ENCODE results near the gene SP1. TPM values are rescaled to one million over a fixed set of nuclear protein-coding genes. Genes with fewer than 3 reads are reported as not detected.

Gene SP1
- total RNA-seq, 4 donors from 2014 or later = 58.2 to 78.4 (median 62.0) TPM

DNA sequence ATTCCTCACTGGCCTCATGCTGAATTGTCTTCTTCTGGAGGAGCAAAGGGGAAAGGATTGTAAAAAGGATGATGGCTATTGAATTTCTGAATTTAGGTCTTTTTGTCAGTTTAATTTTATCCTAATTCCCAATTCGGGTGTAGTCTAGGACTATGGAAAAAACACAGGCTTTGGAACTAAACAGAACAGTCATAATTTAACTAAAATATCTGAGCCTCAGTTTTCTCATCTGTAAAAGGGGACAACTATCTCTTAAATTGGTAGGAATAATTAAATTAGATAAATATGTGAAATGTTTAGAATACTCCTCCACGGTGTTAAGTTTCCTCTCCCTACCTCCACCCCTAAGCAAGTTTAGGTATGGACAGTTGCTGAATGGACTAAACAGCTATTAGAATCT lies 3.2 kb upstream of the SP1 start:
- H3K4me3 ChIP-seq = no peak overlapping the region
- WGBS, 2 donors = 79 to 81% methylated on average over 2 of the region's 2 CpGs
- intact Hi-C loops (cut with DNase I) = no loop called here
- no peak overlapping the region for H3K27ac ChIP-seq
- no peak for DNase-seq
- H3K36me3 ChIP-seq = peaks cover 0 to 2% (median 0%) of the 10 kb centered on the region in 3 donors
- no peaks in the 10 kb centered on the region for H3K27me3 ChIP-seq
- TF ChIP-seq POLR2A (IDR thresholded peaks at IDR 0.05) = no peak
- TF ChIP-seq, protein P1, sequence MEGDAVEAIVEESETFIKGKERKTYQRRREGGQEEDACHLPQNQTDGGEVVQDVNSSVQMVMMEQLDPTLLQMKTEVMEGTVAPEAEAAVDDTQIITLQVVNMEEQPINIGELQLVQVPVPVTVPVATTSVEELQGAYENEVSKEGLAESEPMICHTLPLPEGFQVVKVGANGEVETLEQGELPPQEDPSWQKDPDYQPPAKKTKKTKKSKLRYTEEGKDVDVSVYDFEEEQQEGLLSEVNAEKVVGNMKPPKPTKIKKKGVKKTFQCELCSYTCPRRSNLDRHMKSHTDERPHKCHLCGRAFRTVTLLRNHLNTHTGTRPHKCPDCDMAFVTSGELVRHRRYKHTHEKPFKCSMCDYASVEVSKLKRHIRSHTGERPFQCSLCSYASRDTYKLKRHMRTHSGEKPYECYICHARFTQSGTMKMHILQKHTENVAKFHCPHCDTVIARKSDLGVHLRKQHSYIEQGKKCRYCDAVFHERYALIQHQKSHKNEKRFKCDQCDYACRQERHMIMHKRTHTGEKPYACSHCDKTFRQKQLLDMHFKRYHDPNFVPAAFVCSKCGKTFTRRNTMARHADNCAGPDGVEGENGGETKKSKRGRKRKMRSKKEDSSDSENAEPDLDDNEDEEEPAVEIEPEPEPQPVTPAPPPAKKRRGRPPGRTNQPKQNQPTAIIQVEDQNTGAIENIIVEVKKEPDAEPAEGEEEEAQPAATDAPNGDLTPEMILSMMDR (IDR thresholded peaks at IDR 0.05) = no peak
- H3K9me3 ChIP-seq = no peaks in the 10 kb centered on the region
- H3K4me1 ChIP-seq = peaks cover 19 to 49% (median 26%) of the 10 kb centered on the region in 3 donors

DNA sequence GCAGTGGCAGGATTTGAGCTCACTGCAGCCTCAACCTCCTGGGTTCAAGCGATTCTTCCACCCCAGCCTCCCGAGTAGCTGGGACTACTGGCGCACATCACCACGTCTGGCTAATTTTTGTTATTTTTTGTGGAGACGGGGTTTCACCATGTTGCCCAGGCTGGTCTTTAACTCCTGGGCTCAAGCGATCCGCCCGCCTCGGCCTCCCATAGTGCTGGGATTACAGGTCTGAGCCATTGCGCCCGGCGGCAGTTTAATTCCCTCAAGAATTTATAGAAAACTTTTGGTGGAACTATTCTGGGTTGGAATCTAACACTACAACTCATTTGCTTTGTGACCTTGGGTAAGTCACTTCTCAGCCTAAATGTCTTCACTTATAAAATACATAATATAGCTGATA lies 1.8 kb upstream of the SP1 start:
- intact Hi-C loops (cut with DNase I) = no loop called here
- 95 to 96% methylated on average over 10 to 12 of the region's 12 CpGs for WGBS, 2 donors
- H3K4me3 ChIP-seq = no peak overlapping the region
- H3K36me3 ChIP-seq = peaks cover 0 to 16% (median 0%) of the 10 kb centered on the region in 3 donors
- DNase-seq = no peak
- no peaks in the 10 kb centered on the region for H3K27me3 ChIP-seq
- H3K27ac ChIP-seq = peak overlapping the region; percentile 92 to 98 (median 94)
- peaks cover 29 to 49% (median 29%) of the 10 kb centered on the region in 3 donors for H3K4me1 ChIP-seq
- TF ChIP-seq, protein P1 (IDR thresholded peaks at IDR 0.05) = no peak
- TF ChIP-seq POLR2A (IDR thresholded peaks at IDR 0.05) = no peak
- no peaks in the 10 kb centered on the region for H3K9me3 ChIP-seq

DNA sequence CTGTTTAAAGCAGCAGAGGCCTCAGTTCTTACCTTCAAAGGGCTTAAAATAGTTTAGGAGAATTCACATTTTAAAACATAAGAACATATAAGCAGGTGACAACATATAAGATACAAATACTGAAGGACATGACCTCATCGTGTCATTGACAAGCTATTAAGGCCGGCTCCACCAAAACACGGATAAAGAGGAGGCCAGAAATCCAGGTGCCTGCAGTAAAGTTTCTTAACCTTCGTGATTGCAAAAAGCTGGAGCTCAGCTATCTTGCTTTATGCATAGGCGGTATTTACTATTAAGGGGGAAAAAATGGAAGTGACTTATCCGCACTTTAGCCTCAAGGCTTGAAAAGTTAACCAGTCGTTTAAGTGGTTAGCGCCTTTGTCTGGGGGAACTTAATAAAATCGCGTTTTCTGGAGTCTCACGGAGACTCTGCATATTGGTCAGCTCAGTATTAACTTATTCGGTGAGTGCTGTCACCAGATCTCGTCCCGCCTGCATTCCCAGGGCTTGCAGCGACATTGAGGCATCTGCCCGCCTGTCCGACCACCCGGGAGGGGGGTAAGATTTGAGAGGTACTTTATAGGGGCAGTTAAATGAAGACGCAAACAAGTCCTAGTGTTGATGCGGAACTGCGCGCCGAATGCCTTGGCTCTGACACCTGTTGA lies 1.1 kb upstream of the SP1 start:
- WGBS, 2 donors = 7 to 16% methylated on average over 12 to 23 of the region's 23 CpGs
- Histone ChIP-seq H3K36me3 (peaks cover 0 to 23% (median 0%) of the 10 kb centered on the region in 3 donors), H3K4me1 (peaks cover 32 to 49% (median 33%) of the 10 kb centered on the region in 3 donors), H3K27ac (peak overlapping the region; percentile 92 to 98 (median 94)), H3K9me3 (no peaks in the 10 kb centered on the region), H3K27me3 (no peaks in the 10 kb centered on the region), H3K4me3 (peak overlapping the region; percentile 33 to 68 (median 53))
- DNase-seq = no peak
- intact Hi-C loops (cut with DNase I) = no loop called here
- TF ChIP-seq, protein P1 (IDR thresholded peaks at IDR 0.05) = no peak
- TF ChIP-seq POLR2A (IDR thresholded peaks at IDR 0.05) = no peak

DNA sequence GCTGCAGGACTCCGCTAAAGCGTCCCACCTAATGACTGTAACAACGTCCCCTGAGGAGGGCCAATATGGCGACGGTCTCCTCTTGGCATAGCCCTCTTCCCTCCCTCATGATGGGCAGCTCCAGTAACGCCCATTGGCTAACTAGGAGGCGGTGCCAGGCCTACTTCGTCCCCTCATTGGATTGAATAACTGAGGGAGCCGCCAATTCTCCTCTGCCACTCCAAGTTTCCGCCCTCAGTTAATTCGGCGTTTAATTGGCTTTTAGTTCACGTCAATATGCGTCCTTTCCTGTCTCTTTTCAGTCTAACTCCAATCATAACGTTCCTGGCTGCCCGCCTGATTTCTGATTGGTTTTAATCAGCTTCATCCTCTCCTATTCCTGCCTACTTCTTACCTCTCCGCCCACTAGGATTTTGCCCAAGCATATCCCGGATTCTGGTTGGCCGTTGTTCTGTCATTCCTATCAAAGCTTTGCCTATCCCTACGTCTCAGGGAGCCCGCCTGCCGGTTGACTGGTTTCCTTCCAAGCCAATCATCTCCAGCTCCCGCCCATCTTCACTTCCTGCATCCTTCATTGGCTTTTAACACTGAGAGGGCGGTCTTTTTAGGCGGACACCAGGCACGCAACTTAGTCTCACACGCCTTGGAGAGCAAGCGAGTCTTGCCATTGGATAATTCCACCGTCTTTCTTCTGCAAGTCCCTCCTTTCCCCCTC lies 430 bp upstream of the SP1 start:
- peak in 3 of 4 donors; percentile 34 to 89 (median 77) for TF ChIP-seq POLR2A (IDR thresholded peaks at IDR 0.05)
- TF ChIP-seq, protein P1 (IDR thresholded peaks at IDR 0.05) = peak in 2 of 6 experiments; percentile 6 to 7
- DNase-seq = peak; percentile 100
- H3K4me3 ChIP-seq = peak overlapping the region; percentile 57 to 89 (median 73)
- H3K4me1 ChIP-seq = peaks cover 37 to 50% (median 39%) of the 10 kb centered on the region in 3 donors
- H3K9me3 ChIP-seq = no peaks in the 10 kb centered on the region
- intact Hi-C loops (cut with DNase I) = no loop called here
- 0 to 1% methylated on average over 28 of the region's 29 CpGs for WGBS, 2 donors
- H3K27ac ChIP-seq = peak overlapping the region; percentile 98 to 100 (median 100)
- H3K27me3 ChIP-seq = no peaks in the 10 kb centered on the region
- H3K36me3 ChIP-seq = peaks cover 0 to 30% (median 5%) of the 10 kb centered on the region in 3 donors

Measured in esophagus squamous epithelium (tissue), 5 donors.